Testis (tissue), 3 donors: ENCODE measurements around the gene PLA2G3. TPM values are rescaled to one million over a fixed set of nuclear protein-coding genes. Genes with fewer than 3 reads are reported as not detected.

Experiments used
- DNase-seq: peaks from one replicate; pipeline ENCODE4 v3.0.0-alpha.2; 2019
- H3K27ac ChIP-seq, 2 donors: fragments of 200-600 bp; sonication (generic); one replicate each; pipeline ENCODE4 v1.5.1; 2019
- H3K27me3 ChIP-seq: fragments of 200-600 bp; sonication (generic); one replicate; pipeline ENCODE4 v1.5.1; 2019
- H3K36me3 ChIP-seq: fragments of 200-600 bp; sonication (generic); one replicate; pipeline ENCODE4 v1.5.1; 2017; ENCODE audit warnings: low read depth; ENCODE audit errors: missing control alignments
- H3K4me1 ChIP-seq: fragments of 200-600 bp; sonication (generic); one replicate; pipeline ENCODE4 v1.5.1; 2019
- H3K4me3 ChIP-seq, 2 donors: fragments of 200-600 bp; sonication (generic); one replicate each; pipeline ENCODE4 v1.5.1; 2017 to 2019
- H3K9me3 ChIP-seq: fragments of 200-600 bp; sonication (generic); one replicate; pipeline ENCODE4 v1.5.1; 2017
- POLR2A ChIP-seq: fragments of 450-650 bp; IDR thresholded peaks from one replicate; pipeline ENCODE4 v1.6.1; 2017; ENCODE audit warnings: antibody characterized with exemption, mild to moderate bottlenecking, moderate library complexity
- WGBS, 2 donors: methylation state at CpG; one replicate each; pipeline ENCODE4 v1.1.5; 2018; 5-methylcytosine and 5-hydroxymethylcytosine counted together
- intact Hi-C: fragments of 100-400 bp; cut with DNase I; formaldehyde crosslinking; loops from one replicate; pipeline ENCODE4 v1.15.1; 2023; ENCODE audit warnings: low total_unique reads
- polyA plus RNA-seq: library from polyadenylated mRNA; stranded (reverse); fragments of 350-450 nt; fragmentation: Illumina TruSeq; extraction: RNeasy Lipid Tissue Mini Kit (QIAGEN cat#74804); gene quantifications from one replicate; pipeline ENCODE4 v1.2.3, GENCODE V29; 2014; ENCODE audit warnings: low read depth, low replicate concordance; ENCODE audit not compliant: insufficient read depth
- total RNA-seq, 2 donors: library from RNA; depleted of rRNA; stranded (reverse); fragments of >200 nt; gene quantifications; one replicate each; pipeline ENCODE4 v1.2.3, GENCODE V29; 2016
- TF ChIP-seq, protein P1 (sequence below), 3 experiments: fragments of 450-650 bp in 2 of 3; fragments of 200-600 bp in 1 of 3; sonication (generic) in 1 of 3; IDR thresholded peaks; one replicate each; pipeline ENCODE4 v1.5.1; 2016 to 2019; ENCODE audit warnings: antibody characterized with exemption in 3 of 3, mild to moderate bottlenecking in 2 of 3, moderate library complexity in 1 of 3

PLA2G3 gene
- total and polyA plus RNA-seq, 3 donors from 2014 or later, result 0.44 to 0.68 (median 0.55) TPM

- no peaks in the 10 kb centered on the region for H3K4me1 ChIP-seq
- intact Hi-C loops, result no loop called here
- 86 to 100% methylated on average over 2 to 10 of the region's 10 CpGs for WGBS, 2 donors
- no peaks in the 10 kb centered on the region for H3K36me3 ChIP-seq
- no peak overlapping the region for H3K4me3 ChIP-seq
- no peaks in the 10 kb centered on the region for H3K9me3 ChIP-seq
- no peak for DNase-seq
- no peak overlapping the region for H3K27ac ChIP-seq
- no peaks in the 10 kb centered on the region for H3K27me3 ChIP-seq
- TF ChIP-seq, protein P1, sequence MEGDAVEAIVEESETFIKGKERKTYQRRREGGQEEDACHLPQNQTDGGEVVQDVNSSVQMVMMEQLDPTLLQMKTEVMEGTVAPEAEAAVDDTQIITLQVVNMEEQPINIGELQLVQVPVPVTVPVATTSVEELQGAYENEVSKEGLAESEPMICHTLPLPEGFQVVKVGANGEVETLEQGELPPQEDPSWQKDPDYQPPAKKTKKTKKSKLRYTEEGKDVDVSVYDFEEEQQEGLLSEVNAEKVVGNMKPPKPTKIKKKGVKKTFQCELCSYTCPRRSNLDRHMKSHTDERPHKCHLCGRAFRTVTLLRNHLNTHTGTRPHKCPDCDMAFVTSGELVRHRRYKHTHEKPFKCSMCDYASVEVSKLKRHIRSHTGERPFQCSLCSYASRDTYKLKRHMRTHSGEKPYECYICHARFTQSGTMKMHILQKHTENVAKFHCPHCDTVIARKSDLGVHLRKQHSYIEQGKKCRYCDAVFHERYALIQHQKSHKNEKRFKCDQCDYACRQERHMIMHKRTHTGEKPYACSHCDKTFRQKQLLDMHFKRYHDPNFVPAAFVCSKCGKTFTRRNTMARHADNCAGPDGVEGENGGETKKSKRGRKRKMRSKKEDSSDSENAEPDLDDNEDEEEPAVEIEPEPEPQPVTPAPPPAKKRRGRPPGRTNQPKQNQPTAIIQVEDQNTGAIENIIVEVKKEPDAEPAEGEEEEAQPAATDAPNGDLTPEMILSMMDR (IDR thresholded peaks at IDR 0.05), result no peak
- no peak for TF ChIP-seq POLR2A
These were observed 2.2 kb downstream of the PLA2G3 start for GRCh38 chr22:31138126-31138525.

DNA sequence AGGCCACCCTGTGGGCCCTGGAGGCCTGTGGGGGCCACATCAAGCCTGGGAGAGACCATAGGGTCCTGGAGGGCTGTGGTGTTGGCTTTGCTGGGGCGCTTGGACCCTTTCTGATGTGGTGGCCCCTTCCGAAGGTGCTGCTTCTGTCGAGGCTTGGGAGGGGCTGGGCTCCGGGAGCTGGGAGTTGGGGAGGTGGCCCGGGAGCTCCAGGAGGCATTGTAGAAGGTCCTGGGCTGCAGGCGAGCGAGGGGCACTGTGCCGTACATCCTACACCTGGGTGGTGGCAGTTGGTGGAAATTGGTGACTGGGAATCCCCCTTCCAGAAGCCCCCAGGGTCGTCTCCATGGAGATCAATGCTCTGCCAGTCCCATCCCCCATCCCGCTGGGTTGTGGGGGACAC lies 2.6 kb downstream of the PLA2G3 start:
- Histone ChIP-seq H3K36me3 (no peaks in the 10 kb centered on the region), H3K27me3 (no peaks in the 10 kb centered on the region), H3K4me3 (no peak overlapping the region), H3K4me1 (no peaks in the 10 kb centered on the region), H3K27ac (no peak overlapping the region), H3K9me3 (no peaks in the 10 kb centered on the region)
- TF ChIP-seq, protein P1 (IDR thresholded peaks at IDR 0.05), result no peak
- TF ChIP-seq POLR2A, result no peak
- WGBS, 2 donors, result 81 to 82% methylated on average over 10 of the region's 10 CpGs
- intact Hi-C loops, result no loop called here
- DNase-seq, result no peak

DNA sequence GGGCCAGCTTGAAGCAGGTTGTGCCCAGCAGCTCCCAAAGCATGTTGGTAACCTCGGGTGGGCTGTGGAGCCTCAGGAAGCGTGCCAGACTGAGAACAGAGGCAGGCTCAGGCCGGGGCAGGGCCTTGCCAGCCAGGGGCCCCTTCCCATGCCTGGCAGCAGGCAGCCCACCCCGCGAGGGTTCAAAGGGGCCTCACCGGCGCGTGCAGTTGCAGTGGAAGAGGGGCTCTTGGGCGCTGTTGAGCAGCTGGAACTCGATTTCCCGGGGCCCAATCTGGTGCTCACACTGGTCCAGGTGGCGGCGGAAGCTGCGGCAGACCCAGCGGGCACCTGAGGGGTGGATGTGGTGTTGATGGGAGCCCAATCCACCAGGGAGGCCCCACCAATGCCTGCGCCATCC lies 3.6 kb downstream of the PLA2G3 start:
- H3K9me3 ChIP-seq, result no peaks in the 10 kb centered on the region
- no peak for TF ChIP-seq POLR2A
- WGBS, 2 donors, result 95 to 100% methylated on average over 2 to 16 of the region's 16 CpGs
- intact Hi-C loops, result no loop called here
- no peak for DNase-seq
- H3K4me1 ChIP-seq, result no peaks in the 10 kb centered on the region
- H3K27me3 ChIP-seq, result no peaks in the 10 kb centered on the region
- no peaks in the 10 kb centered on the region for H3K36me3 ChIP-seq
- no peak overlapping the region for H3K27ac ChIP-seq
- H3K4me3 ChIP-seq, result no peak overlapping the region

GRCh38 chr22:31136155-31136554 lies 4.2 kb downstream of the PLA2G3 start:
- H3K4me1 ChIP-seq, result no peaks in the 10 kb centered on the region
- no peak for DNase-seq
- TF ChIP-seq, protein P1 (IDR thresholded peaks at IDR 0.05), result no peak
- no peak for TF ChIP-seq POLR2A
- H3K27me3 ChIP-seq, result no peaks in the 10 kb centered on the region
- H3K36me3 ChIP-seq, result no peaks in the 10 kb centered on the region
- no peak overlapping the region for H3K27ac ChIP-seq
- H3K4me3 ChIP-seq, result no peak overlapping the region
- intact Hi-C loops, result no loop called here
- WGBS, 2 donors, result 83 to 90% methylated on average over 9 of the region's 9 CpGs
- no peaks in the 10 kb centered on the region for H3K9me3 ChIP-seq

GRCh38 chr22:31135706-31136105 lies 4.6 kb downstream of the PLA2G3 start:
- 91 to 98% methylated on average over 3 to 6 of the region's 6 CpGs for WGBS, 2 donors
- DNase-seq, result no peak
- intact Hi-C loops, result no loop called here
- H3K27ac ChIP-seq, result no peak overlapping the region
- no peaks in the 10 kb centered on the region for H3K4me1 ChIP-seq
- H3K27me3 ChIP-seq, result no peaks in the 10 kb centered on the region
- H3K4me3 ChIP-seq, result no peak overlapping the region
- H3K9me3 ChIP-seq, result no peaks in the 10 kb centered on the region
- H3K36me3 ChIP-seq, result no peaks in the 10 kb centered on the region
- TF ChIP-seq POLR2A, result no peak
- TF ChIP-seq, protein P1 (IDR thresholded peaks at IDR 0.05), result no peak
